Measurements from ENCODE around the gene SYT2.

The SYT2 gene

DNA sequence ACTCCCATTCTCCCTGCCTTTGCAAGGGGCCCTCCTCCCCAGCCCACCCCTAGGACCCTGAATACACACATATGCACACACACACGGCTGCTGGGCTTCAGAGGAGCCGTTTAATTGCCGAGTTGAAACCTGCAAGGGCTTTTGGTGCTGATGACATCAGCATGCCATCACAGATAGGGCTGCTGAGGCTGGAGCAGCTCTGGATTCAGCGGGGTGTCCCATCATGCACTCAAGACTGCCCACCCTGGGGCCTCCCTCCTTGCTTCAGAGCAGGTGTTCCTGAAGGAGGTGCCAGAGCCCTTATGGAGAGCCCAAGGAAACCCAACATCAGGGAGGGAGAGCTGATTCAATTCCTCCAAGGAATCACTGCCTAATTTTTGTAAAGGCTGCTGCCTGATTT is 5.7 kb downstream of the SYT2 start:
- no peak for DNase-seq (ENCODE audit: low spot score)

DNA sequence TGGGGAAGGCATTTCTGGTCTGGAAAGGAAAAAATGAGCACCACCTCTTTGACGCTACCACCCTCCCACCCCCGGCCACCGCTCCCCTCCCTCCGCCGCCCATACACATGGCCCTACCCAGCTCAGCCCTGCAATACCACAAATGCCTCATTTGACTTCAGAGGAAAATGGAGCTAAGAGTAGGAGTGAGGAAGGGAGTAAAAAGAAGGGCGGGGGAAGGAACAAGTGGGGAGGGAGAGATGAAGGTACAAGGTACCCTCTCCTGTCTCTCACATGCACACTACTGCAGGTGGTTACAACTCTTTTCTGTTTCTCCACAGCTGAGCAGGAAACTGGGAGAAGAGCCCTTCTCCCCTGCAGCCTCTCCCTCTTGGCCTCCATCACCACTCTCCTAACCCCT is 7.1 kb downstream of the SYT2 start:
- DNase-seq (ENCODE audit: low spot score), result no peak

DNA sequence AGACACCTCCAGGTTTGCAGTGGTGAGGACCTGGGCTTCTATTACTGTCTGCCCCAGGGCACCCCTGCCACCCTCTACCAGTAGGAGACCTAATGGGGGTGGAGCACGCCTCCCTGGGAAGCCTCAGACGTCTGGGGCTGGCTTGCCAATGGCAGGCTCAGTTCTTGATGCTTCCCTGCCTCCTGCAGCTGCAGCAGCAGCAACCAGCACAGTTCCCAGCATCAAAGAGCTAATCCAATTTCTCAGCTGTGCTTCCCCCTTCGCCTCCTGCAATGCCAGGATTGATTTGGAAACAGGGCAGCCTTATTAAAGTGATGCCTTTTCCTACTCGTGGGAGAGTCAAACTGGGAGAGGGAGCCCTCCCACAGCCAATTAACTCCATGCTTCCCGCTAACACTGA is 8.2 kb downstream of the SYT2 start:
- DNase-seq (ENCODE audit: low spot score), result no peak

- no peak for DNase-seq (ENCODE audit: low spot score)
Measured at GRCh38 chr1:202701200-202701599, 9.1 kb downstream of the SYT2 start.

DNA sequence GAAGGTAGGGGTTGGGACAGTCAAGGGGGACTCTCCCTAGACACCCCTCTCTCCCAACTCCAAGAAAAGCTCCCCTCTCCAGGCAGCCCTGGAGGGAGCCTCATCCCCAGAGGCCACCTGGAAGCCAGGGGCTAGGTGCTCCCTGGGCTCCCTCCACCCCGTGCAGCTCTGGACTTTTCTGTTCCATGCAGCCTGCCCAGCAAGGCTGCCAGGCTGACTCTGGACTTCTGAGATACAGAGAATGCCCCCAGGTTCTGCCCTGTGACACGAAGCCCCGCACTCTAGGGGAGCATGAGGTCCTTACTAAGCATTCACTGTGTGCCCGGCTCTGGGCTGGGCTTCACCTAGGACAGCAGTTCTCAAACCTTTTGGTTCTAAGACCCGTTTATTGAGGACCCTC is 10.2 kb downstream of the SYT2 start:
- no peak for DNase-seq (ENCODE audit: low spot score)

DNA sequence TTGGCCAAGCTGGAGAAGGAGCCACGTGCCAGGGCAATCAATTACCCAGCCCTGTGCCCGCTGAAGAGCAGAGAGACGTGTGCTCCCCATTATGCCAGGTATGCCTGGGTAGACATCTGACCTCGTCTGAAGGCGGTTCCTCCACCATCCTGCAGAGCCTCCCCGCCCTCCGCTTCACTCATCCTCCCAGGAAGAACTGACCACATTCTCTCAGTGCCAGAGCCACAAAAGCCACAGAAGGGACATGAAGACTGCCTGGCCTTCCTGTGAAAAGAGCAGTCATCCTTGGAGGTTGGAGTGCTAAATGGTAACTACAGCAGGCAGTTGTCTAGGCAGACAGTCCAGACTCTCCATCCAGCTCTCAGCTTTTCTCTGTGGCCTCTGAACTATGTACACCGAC is 12.0 kb downstream of the SYT2 start:
- peak; percentile 60 for DNase-seq (ENCODE audit: low spot score)

DNA sequence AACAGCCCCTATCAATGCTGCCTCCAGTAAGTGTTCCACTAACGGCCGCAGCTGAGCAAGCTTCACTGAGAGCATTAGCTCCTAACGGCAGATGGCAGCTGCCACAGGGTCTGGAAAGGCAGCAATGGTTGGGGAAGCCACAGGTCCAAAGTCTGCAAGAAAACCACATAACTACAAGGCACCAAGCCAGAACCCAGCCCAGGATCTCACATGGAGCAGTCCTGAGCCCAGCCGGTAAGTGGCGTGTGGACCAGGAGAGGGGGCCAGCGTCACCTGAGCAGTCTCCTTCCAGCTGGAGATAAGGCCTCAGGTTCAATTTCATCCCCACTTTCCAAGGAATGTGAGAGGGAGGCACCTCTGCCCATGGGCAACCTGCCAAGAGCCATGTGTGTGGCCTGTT is 13.2 kb downstream of the SYT2 start:
- no peak for DNase-seq (ENCODE audit: low spot score)

- DNase-seq (ENCODE audit: low spot score), result no peak
Measured at GRCh38 chr1:202694314-202694713, 15.9 kb downstream of the SYT2 start.

DNA sequence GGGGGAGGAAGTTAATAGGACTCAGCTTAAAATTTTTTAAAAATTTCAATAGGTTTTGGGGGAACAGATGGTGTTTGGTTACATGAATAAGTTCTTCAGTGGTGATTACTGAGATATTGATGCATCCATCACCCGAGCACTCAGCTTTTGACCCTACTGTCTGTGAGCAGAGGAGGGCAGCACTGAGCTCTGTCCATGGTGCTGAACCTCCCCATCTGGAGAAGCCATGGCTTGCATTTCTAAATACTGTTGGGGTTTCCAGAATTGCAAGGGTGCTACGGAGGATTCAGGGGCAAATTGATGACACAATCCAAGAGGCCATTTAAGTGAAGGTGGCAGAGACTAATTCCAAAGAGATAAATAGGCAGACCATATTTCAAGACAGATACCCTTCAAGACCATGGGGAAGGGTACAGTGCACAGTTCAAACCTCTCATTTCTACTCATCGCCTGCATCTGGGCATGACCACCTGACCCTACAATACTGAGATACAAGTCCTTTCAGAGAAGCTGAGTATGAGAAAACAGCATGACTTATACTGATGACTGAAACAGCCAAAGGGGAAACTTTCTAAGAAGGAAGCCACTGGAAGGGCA is 17.2 kb downstream of the SYT2 start:
- DNase-seq (ENCODE audit: low spot score), result peak; percentile 67

- DNase-seq (ENCODE audit: low spot score), result no peak
Measured at GRCh38 chr1:202691816-202692215, 18.4 kb downstream of the SYT2 start.

- peak; percentile 45 for DNase-seq (ENCODE audit: low spot score)
Measured at GRCh38 chr1:202689493-202690342, 20.5 kb downstream of the SYT2 start.

- no peak for DNase-seq (ENCODE audit: low spot score)
Measured at GRCh38 chr1:202689082-202689481, 21.2 kb downstream of the SYT2 start.

DNA sequence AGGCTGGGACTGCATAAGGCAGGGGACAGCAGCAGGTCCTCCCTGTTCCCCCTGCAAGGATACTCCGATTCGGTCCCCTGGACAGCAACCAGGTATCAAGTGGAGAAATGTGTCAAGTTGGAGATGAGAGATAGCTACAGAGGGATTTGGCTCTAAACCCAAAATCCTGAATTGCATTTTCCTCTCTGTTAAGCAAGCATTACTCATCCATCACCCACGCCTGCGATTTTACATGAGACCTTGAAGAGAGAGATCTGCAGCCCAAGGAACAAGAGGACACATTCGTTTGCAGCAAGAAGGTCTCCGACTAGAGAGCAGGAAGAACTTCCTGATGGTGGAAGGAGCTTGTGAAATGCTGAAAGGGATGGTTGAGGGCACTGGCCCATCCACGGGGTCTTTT is 21.9 kb downstream of the SYT2 start:
- DNase-seq (ENCODE audit: low spot score), result no peak

GRCh38 chr1:202687798-202688197 is 22.5 kb downstream of the SYT2 start:
- DNase-seq (ENCODE audit: low spot score), result no peak

GRCh38 chr1:202687370-202687769 is 22.9 kb downstream of the SYT2 start:
- DNase-seq (ENCODE audit: low spot score), result no peak

DNA sequence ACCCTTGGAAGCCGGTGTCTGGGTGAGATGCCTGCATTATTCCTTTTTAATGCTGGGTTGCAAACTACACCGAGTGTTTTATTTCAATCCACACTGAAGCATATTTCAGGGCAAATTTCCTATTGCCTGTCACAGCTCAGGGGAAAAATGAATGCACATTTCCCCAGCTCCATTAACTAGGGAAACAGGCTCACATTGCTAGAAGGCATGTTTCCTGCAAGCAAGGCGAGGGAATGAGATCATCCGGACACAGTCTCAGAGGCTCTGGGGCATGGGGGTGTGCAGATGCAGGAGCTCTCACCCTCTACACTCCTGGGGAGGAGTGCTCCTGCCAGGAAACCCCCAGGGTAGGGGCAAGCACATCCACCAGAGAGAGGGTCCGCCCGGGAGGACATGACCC is 24.6 kb downstream of the SYT2 start:
- peak; percentile 58 for DNase-seq (ENCODE audit: low spot score)

- DNase-seq (ENCODE audit: low spot score), result peak; percentile 84
Measured at GRCh38 chr1:202684716-202685115, 25.5 kb downstream of the SYT2 start.

GRCh38 chr1:202683029-202683428 is 27.2 kb downstream of the SYT2 start:
- no peak for DNase-seq (ENCODE audit: low spot score)

DNA sequence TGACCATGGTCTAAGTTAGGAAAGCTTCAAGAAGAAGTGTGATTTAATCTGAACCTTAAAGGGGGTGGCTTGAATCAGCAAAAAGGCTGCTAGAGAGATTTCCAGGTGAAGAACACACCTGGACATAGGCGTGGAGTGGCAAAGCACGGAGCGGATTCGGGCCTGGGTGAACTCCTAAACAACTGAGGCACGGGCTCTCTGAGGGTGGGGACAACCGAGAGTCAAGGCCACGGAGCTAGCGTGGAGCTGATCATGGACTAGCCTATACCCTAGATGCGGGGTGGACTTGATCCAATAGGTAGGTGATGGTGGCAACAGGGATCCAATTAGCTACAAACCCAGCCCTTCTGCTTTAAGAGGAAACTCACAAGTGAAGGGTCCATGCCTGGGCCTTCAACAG is 27.8 kb downstream of the SYT2 start:
- DNase-seq (ENCODE audit: low spot score), result no peak

- no peak for DNase-seq (ENCODE audit: low spot score)
Measured at GRCh38 chr1:202681736-202682420, 28.4 kb downstream of the SYT2 start.

- DNase-seq (ENCODE audit: low spot score), result no peak
Measured at GRCh38 chr1:202680586-202681352, 29.5 kb downstream of the SYT2 start.

GRCh38 chr1:202679406-202680177 is 30.7 kb downstream of the SYT2 start:
- no peak for DNase-seq (ENCODE audit: low spot score)
